GM12878 (cell line): ENCODE results near the gene SEMA5A. TPM values are rescaled to one million over a fixed set of nuclear protein-coding genes. Genes with fewer than 3 reads are reported as not detected.

Source experiments
- ATAC-seq: fragments of 200-7000 bp; cut with Tn5 transposase; 3 replicates; pipeline ENCODE4 v1.9.1; 2020; ENCODE audit warnings: mild to moderate bottlenecking, moderate library complexity
- BruUV-seq: library from RNA; stranded (reverse); fragments of 400-500 nt; replicated peaks from 2 replicates; lab custom pipeline; 2021; lab: Mats Ljungman, UMichigan
- CTCF ChIA-PET: fragments of 300-600 bp; sonication (Branson Sonifier 250); formaldehyde crosslinking; extraction: SDS; loops from one replicate; lab custom pipeline; 2021; ENCODE audit warnings: inconsistent platforms; lab: Yijun Ruan, JAX
- POLR2A ChIA-PET: fragments of 350-600 bp; formaldehyde crosslinking; extraction: SDS; loops from one replicate; lab custom pipeline; 2021; ENCODE audit warnings: inconsistent platforms; lab: Charles Lee
- RAD21 ChIA-PET: fragments of 300-600 bp; sonication (Branson Sonifier 250); formaldehyde crosslinking; loops from one replicate; lab custom pipeline; 2023; ENCODE audit warnings: antibody characterized with exemption; ENCODE audit not compliant: unreplicated experiment; lab: Charles Lee
- SMC1A ChIA-PET: fragments of 300-600 bp; sonication (Branson Sonifier 250); formaldehyde crosslinking; loops from one replicate; lab custom pipeline; 2023; ENCODE audit not compliant: unreplicated experiment, uncharacterized antibody; lab: Charles Lee
- DNase-seq: peaks from one replicate; pipeline ENCODE4 v3.0.0-alpha.2; 2011; ENCODE audit warnings: low read depth, low spot score
- FAIRE-seq: peaks from 3 replicates; lab custom pipeline; 2011; peaks lifted over from hg19 to GRCh38; lab: Jason Lieb, UNC
- H2AFZ ChIP-seq: 2 replicates; pipeline ENCODE4 v1.6.0; 2011; ENCODE audit warnings: low read depth, low read length, control low read depth; ENCODE audit not compliant: control insufficient read depth
- H3K27ac ChIP-seq: 2 replicates; pipeline ENCODE4 v1.5.1; 2011; ENCODE audit warnings: control low read depth; ENCODE audit not compliant: control insufficient read depth, insufficient read depth
- H3K27me3 ChIP-seq, 2 experiments: replicated peaks in 1 of 2; 2 replicates each; pipeline versions ENCODE4 v1.6.0 to v1.6.1; 2011; ENCODE audit warnings: low read length in 1 of 2; ENCODE audit not compliant: control insufficient read depth in 2 of 2, insufficient read depth in 2 of 2
- H3K36me3 ChIP-seq, 2 experiments: 2 replicates each; pipeline ENCODE4 v1.5.1; 2011; ENCODE audit warnings: low read length in 1 of 2; ENCODE audit not compliant: control insufficient read depth in 2 of 2, insufficient read depth in 2 of 2
- H3K4me1 ChIP-seq: 2 replicates; pipeline ENCODE4 v1.6.1; 2011; ENCODE audit warnings: mild to moderate bottlenecking, low read length, moderate library complexity, mixed read lengths; ENCODE audit not compliant: control insufficient read depth, insufficient read depth
- H3K4me2 ChIP-seq: 2 replicates; pipeline ENCODE4 v1.6.0; 2011; ENCODE audit warnings: control low read depth; ENCODE audit not compliant: control insufficient read depth, insufficient read depth
- H3K4me3 ChIP-seq: fragments of 200-600 bp; sonication (generic); 2 replicates; pipeline ENCODE4 v1.5.1; 2016
- H3K79me2 ChIP-seq: 2 replicates; pipeline ENCODE4 v1.6.0; 2011; ENCODE audit warnings: low read length; ENCODE audit not compliant: control insufficient read depth, insufficient read depth
- H3K9ac ChIP-seq: 2 replicates; pipeline ENCODE4 v1.8.0; 2011; ENCODE audit warnings: low read length, control low read depth, mixed read lengths; ENCODE audit not compliant: control insufficient read depth, insufficient read depth
- H3K9me3 ChIP-seq: replicated peaks from 3 replicates; pipeline ENCODE4 v1.5.1; 2011; ENCODE audit warnings: mild to moderate bottlenecking, low read length; ENCODE audit not compliant: control insufficient read depth, insufficient read depth
- H4K20me1 ChIP-seq: 2 replicates; pipeline ENCODE4 v1.6.0; 2011; ENCODE audit not compliant: control insufficient read depth, insufficient read depth
- ATF3 ChIP-seq: IDR thresholded peaks from 2 replicates; pipeline ENCODE4 v1.6.1; 2011; ENCODE audit warnings: low read depth, mild to moderate bottlenecking, low read length, moderate library complexity, borderline replicate concordance; ENCODE audit errors: extremely low read depth
- BRCA1 ChIP-seq: IDR thresholded peaks from 2 replicates; pipeline ENCODE4 v1.6.1; 2011; ENCODE audit warnings: low read depth, low read length, improper control_type of control experiment
- CHD4 ChIP-seq: fragments of 200-600 bp; sonication (generic); IDR thresholded peaks from 2 replicates; pipeline ENCODE4 v1.6.1; 2016; ENCODE audit warnings: mild to moderate bottlenecking
- KDM1A ChIP-seq: fragments of 200-600 bp; sonication (generic); IDR thresholded peaks from 2 replicates; pipeline ENCODE4 v1.6.1; 2016; ENCODE audit warnings: borderline replicate concordance
- NBN ChIP-seq: fragments of 450-650 bp; IDR thresholded peaks from 2 replicates; pipeline ENCODE4 v1.6.1; 2016
- NKRF ChIP-seq: fragments of 450-650 bp; conservative IDR thresholded peaks from 2 replicates; pipeline ENCODE4 v1.6.1; 2017; ENCODE audit warnings: mild to moderate bottlenecking, moderate library complexity
- PKNOX1 ChIP-seq: fragments of 450-650 bp; IDR thresholded peaks from 2 replicates; pipeline ENCODE4 v1.6.1; 2016; ENCODE audit warnings: mild to moderate bottlenecking
- POLR2AphosphoS2 ChIP-seq: IDR thresholded peaks from 2 replicates; pipeline ENCODE4 v1.6.1; 2011; ENCODE audit warnings: low read depth, mild to moderate bottlenecking, low read length, improper control_type of control experiment, moderate library complexity
- SPI1 ChIP-seq: IDR thresholded peaks from 2 replicates; pipeline ENCODE4 v1.6.1; 2011; ENCODE audit warnings: low read depth, mild to moderate bottlenecking, low read length, moderate library complexity, borderline replicate concordance; ENCODE audit not compliant: insufficient read depth
- SUPT20H ChIP-seq: IDR thresholded peaks from 2 replicates; pipeline ENCODE4 v1.6.1; 2011; ENCODE audit warnings: low read depth, mild to moderate bottlenecking, low read length, moderate library complexity, borderline replicate concordance; ENCODE audit not compliant: control insufficient read depth
- ZBTB33 ChIP-seq: fragments of 450-650 bp; IDR thresholded peaks from 2 replicates; pipeline ENCODE4 v1.6.1; 2017; ENCODE audit warnings: mild to moderate bottlenecking
- ZBTB4 ChIP-seq: fragments of 450-650 bp; formaldehyde crosslinking; IDR thresholded peaks from 2 replicates; pipeline ENCODE4 v1.4.0; 2022; ENCODE audit warnings: mild to moderate bottlenecking, moderate library complexity
- WGBS: methylation state at CpG from one replicate; pipeline ENCODE4 v1.1.6; 2016; ENCODE audit warnings: low lambda C conversion rate; ENCODE audit not compliant: insufficient replicate concordance, insufficient coverage; ENCODE audit errors: missing lambda C conversion rate; 5-methylcytosine and 5-hydroxymethylcytosine counted together
- in situ Hi-C: fragments of 300-500 bp; cut with MboI; formaldehyde crosslinking; loops from 9 replicates; pipeline ENCODE4 v1.14.3; 2018; ENCODE audit warnings: mixed read lengths
- intact Hi-C: fragments of 100-400 bp; cut with micrococcal nuclease; formaldehyde crosslinking; loops from one replicate; pipeline ENCODE4 v1.14.2; 2022; ENCODE audit not compliant: unreplicated experiment
- polyA plus RNA-seq, 11 experiments: library from polyadenylated mRNA; depleted of rRNA in 4 of 11; unstranded in 6 of 11; stranded (reverse) in 5 of 11; fragments of >200 nt; fragmentation: Nextera tagmentation in 4 of 11; fragmentation: Illumina TruSeq in 1 of 11; extraction: Ambion mirVana in 4 of 11; extraction: Trizol in 1 of 11; gene quantifications; 1 replicate in 1 of 11; 2 replicates in 10 of 11; pipeline versions ENCODE4 v1.2.1 to v1.2.3, GENCODE V29; 2011 to 2016; ENCODE audit warnings: inconsistent platforms in 2 of 11, missing spikeins in 2 of 11, low read depth in 1 of 11
- total RNA-seq, 4 experiments: library from RNA; depleted of rRNA in 3 of 4; stranded (reverse); fragments of >200 nt in 3 of 4; fragmentation: Illumina TruSeq in 1 of 4; extraction: Trizol in 1 of 4; gene quantifications; 2 replicates each; pipeline versions ENCODE4 v1.2.1 to v1.2.3, GENCODE V29; 2013 to 2021

SEMA5A gene
- total and polyA plus RNA-seq, 10 of the 15 experiments (the other 5 are each of a cell fraction or from before 2014, with no cell fraction given): 0.03 to 2.4 (median 0.09) TPM; not detected in 1

GRCh38 chr5:9104571-9105339 is 441.1 kb downstream of the SEMA5A start (continued):
- no peak for TF ChIP-seq ATF3
- no peak for TF ChIP-seq ZBTB33

GRCh38 chr5:9103290-9103689 is 442.6 kb downstream of the SEMA5A start:
- Histone ChIP-seq H3K27me3 (no peaks in the 10 kb centered on the region; a peak in 1 of 4 replicates), H3K9ac (no peak overlapping the region), H3K9me3 (no peaks in the 10 kb centered on the region), H3K79me2 (no peaks in the 10 kb centered on the region), H3K4me3 (no peak overlapping the region), H3K27ac (no peak overlapping the region), H3K36me3 (no peaks in the 10 kb centered on the region), H4K20me1 (no peaks in the 10 kb centered on the region; the same call in 1 of the 2 replicates), H3K4me2 (no peak overlapping the region), H2AFZ (no peak overlapping the region), H3K4me1 (no peaks in the 10 kb centered on the region)
- ATAC-seq: no peak
- ChIA-PET SMC1A (interaction anchor here (1.1 kb wide), 1 partner anchor 11 kb away, joined by 3 read pairs; no protein-coding TSS in a partner anchor), RAD21 (no interaction called here), CTCF (interaction anchor here (1.1 kb wide), 1 partner anchor 15 kb away, joined by 3 read pairs; no protein-coding TSS in a partner anchor), POLR2A (no interaction called here)
- FAIRE-seq: no peak
- whole genome bisulfite sequencing: 15% methylated on average over 4 of the region's 4 CpGs
- intact Hi-C loops (no loop called here), in situ Hi-C loops (no loop called here)
- no TSS peak for BruUV-seq
- no peak for DNase-seq
- no peak for TF ChIP-seq CHD4
- TF ChIP-seq POLR2AphosphoS2: no peak
- no peak for TF ChIP-seq KDM1A
- no peak for TF ChIP-seq ZBTB4 (CRISPR knock-in tag)
- no peak for TF ChIP-seq NKRF
- TF ChIP-seq SPI1: no peak
- TF ChIP-seq BRCA1: no peak
- TF ChIP-seq SUPT20H: no peak
- TF ChIP-seq NBN: no peak
- TF ChIP-seq PKNOX1: no peak
